C4-2B (cell line): ENCODE measurements around the gene TBXA2R.

ENCODE experiments used
- ZFX ChIP-seq: fragments of 450-650 bp; IDR thresholded peaks from 2 replicates; pipeline ENCODE4 v1.6.1; 2017
- TF ChIP-seq, protein P1 (sequence below): fragments of 450-650 bp; conservative IDR thresholded peaks from 2 replicates; pipeline ENCODE4 v1.5.1; 2017; ENCODE audit warnings: mild to moderate bottlenecking

- TF ChIP-seq, protein P1, sequence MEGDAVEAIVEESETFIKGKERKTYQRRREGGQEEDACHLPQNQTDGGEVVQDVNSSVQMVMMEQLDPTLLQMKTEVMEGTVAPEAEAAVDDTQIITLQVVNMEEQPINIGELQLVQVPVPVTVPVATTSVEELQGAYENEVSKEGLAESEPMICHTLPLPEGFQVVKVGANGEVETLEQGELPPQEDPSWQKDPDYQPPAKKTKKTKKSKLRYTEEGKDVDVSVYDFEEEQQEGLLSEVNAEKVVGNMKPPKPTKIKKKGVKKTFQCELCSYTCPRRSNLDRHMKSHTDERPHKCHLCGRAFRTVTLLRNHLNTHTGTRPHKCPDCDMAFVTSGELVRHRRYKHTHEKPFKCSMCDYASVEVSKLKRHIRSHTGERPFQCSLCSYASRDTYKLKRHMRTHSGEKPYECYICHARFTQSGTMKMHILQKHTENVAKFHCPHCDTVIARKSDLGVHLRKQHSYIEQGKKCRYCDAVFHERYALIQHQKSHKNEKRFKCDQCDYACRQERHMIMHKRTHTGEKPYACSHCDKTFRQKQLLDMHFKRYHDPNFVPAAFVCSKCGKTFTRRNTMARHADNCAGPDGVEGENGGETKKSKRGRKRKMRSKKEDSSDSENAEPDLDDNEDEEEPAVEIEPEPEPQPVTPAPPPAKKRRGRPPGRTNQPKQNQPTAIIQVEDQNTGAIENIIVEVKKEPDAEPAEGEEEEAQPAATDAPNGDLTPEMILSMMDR, result no peak
- TF ChIP-seq ZFX, result no peak
Observed at GRCh38 chr19:3617463-3617862, 10.8 kb upstream of the TBXA2R start.
